HPDE6-E6E7 (cell line): ENCODE results near the gene CARS1.

Source experiments
- DNase-seq: peaks from one replicate; pipeline ENCODE4 v3.0.0; 2011; ENCODE audit warnings: missing footprints; ENCODE audit errors: extremely low spot score

The CARS1 gene

DNA sequence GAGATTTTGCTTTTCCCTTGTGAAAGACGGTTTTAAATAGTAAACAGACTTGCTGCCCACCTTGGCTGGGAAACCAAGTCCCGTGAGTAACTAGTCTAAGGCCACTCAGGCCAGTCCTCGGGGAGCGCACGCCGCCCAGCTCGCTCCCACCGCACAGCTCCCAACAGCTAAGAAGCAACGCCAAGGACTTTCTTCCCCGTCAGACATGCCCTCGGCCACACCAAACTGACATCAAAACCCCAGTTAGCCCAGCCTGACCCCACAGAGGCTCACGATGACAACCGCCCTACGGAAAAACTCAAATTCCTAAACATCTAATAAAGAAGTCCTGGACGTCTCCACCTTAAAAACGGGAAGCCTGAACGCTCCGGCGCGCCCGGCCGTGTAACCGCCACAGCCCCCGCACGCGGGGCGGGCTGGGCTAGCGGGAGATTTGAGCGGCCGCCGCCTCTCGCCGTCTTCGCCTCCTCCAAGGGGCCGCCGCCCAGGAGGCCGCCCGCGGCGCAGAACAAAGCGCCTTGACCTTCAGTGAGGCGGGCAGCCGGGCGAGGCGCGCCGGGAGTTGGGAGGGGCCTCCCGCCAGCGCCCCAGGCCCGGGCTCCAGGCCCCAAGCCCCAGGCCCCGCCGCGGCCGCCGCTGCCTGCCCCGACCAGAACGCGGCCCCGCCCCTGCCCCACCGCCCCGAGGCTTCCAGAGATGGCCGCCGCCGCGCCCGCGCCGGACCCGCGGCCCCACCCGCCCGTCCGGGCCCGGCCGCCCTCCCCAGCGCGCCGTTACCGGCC is 65.6 kb downstream of the CARS1 start:
- DNase-seq: no peak

DNA sequence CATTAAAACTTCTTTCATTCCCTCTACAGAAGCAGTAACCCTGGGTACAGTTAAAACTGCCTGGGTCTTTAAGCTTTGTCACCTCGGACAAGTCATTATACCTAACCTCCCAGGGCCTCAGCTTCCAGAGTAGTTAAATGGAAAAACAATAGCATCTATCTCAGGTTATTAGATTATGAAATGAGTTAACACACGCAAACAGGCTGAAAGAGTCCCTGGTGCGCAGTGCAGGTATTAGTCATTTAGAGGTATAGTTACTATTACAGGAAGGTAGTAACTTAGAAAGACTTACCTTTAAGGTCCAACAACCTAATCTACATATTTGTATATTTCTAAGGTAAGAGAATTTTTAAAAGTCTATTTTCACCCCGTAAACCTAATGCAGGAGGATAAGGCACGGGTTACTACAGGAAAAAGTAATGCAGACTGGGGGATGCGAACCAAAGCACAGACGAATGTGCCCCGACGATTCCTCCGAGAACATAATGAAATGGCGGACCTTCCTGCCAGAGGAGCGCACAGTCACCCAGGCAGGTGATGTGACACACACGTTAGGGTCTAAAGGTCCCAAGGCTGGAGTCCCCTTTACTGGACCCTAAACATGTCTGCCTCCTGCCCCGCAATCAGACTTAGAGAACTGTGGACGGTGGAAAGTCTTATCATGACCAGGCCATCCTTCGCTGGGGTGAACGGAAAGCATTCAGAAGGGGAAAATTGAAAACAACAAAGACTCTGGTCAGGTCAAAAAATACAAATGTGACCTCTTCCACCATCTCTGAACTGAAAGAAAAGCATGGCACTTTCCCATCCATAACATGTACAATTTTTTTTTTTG is 66.4 kb downstream of the CARS1 start:
- no peak for DNase-seq

DNA sequence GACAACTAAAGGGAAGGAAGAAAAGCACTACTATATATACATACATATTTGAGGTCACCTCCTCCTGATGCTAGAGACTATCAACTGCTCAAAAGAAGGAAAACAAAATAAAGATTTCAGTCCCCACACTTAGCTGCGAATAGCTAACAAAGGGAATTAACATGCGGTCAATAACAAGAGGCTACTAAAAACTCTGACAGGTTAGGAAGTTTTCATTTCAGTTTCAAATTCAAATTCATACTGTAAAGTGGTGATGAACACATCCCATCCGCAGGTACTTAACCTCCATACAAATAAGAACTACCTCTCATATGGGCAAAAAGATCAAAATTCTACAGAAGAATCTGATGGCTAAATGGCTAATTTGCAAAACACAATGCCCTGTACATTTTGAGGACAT is 67.7 kb downstream of the CARS1 start:
- DNase-seq: no peak

DNA sequence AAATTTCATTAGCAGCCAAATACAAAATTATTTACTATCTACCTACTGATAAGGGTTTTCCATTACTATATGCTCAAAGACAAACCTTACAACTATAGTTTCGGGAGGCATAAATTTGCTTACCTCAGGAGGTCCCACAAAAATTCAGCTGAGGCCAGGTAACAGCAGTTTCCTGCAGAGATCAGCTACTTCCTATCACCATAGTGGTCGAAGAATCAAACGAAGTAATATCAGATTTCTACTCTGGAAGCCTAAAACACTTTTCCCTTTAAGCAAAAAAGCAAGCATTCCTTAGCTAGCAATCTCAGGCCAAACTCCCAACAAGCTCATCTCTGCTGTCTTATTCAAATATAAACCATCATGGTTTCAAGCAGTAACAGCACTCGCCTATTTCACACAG is 68.2 kb downstream of the CARS1 start:
- DNase-seq: no peak

DNA sequence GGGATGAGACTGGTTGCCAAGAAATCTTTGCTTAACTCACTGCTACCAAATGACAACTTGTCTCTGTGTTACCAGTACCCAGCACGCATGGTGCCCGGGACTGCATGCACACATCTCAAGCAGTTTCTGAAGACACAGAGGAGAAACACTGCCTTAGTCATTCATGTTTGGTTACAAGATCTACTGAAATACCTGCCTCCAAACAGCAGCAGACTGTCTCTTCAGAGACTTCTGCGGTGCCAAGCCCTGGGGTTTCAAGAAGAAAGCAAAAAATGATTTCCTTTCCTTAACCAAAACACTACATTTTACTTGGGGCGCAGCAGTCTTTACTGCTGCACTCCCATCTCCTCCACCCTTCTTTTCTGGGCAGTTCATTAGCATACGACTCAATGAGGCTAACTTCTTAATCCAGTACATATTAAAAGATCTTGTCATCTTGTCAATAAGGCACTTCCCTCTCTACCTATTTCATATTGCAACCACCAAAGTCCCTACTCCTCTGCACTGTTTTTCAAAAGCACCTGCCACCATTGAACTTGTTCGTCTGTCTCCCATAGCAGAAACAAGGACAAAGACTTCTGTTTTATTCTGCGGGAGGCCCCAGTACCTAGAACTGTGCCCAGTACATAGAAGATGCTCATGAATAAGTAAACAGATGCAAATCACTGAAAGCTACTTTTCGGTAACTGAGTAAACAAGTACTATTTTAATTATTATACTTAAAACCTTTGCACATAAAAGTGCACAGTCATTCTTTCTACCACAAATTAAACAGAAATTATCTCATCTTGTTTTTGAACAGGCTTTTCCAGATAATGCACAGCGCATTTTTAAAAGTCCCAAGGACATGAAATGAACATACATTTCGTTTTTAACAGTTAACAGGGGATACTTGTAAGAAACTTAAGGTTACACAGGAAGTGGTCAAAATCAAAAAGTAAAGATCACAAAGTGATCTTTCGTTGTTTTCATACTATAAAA is 69.1 kb downstream of the CARS1 start:
- DNase-seq: no peak

DNA sequence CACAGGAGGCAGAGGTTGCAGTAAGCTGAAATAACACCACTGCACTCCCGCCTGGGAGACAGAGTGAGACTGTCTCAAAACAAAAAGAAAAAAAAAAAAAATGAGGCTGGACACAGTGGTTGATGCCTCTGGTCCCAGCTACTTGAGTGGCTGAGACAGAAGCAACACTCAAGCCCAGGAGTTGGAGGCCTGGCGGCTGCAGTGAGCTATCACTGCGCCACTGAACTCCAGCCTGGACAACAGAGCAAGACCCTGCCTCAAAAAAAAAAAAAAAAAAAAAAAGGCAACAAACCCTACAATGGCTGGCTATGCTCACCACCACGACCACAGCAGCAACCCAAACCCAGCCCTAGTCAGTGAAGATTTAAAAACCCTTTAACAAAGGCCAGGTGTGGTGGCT is 73.3 kb downstream of the CARS1 start:
- DNase-seq: no peak

GRCh38 chr11:2982214-2982613 is 75.0 kb downstream of the CARS1 start:
- DNase-seq: no peak

- DNase-seq: no peak
Observed at GRCh38 chr11:2981130-2981529, 76.1 kb downstream of the CARS1 start.

- no peak for DNase-seq
Observed at GRCh38 chr11:2980168-2980840, 76.9 kb downstream of the CARS1 start.

DNA sequence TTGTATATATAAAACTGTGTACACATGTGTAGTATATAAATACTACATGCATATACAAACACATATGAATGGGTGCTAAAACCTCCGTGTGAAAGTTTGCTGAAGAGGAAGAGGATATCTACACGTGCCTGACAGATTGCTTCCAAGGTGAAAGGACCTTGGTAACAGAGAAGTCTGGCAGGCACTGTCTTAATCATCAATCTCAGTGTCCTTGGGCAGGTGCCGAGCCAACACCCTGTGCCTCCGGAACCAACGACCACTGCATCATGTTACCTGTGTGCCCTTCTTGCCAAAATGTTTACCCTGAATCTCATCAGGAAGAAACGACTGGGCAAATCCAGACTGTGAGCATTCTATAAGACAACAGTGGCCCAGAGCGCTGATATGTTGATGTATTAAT is 80.1 kb downstream of the CARS1 start:
- DNase-seq: no peak

DNA sequence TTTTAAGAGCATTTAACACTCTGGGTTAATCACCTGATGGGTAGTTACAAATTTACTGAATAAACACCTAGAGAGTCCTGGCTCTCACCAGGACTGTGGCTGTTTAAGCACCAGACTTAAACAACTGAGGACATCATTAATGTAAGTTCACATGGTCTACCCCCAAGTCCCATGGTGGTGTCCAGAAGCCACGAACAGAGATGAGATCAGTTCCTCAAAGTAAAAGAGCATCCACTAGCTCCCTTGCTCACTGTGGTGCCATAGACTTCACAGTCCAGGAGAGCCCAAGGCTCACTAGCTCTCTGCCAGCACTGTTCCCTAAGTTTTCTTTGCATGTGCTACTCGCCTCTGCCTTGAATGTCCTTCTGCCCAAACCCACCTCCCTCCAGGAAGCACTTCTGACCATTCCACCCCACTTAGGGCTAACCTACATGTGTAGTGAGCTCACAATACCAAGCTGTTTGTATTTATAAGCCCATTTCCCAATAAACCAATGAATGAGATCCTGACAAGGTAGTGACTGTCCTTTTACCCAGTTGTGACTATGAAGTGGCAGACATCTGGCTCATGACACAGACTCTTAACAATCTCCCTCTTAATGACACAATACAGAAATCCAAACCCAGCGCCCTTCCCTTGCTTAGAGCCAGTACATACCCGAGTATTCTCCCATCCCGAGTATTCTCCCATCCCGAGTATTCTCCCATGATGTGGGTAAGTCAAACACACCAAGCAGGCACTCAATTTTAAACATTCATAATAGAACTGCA is 80.7 kb downstream of the CARS1 start:
- no peak for DNase-seq

- no peak for DNase-seq
Observed at GRCh38 chr11:2975594-2975993, 81.6 kb downstream of the CARS1 start.

- no peak for DNase-seq
Observed at GRCh38 chr11:2974272-2974671, 83.0 kb downstream of the CARS1 start.

DNA sequence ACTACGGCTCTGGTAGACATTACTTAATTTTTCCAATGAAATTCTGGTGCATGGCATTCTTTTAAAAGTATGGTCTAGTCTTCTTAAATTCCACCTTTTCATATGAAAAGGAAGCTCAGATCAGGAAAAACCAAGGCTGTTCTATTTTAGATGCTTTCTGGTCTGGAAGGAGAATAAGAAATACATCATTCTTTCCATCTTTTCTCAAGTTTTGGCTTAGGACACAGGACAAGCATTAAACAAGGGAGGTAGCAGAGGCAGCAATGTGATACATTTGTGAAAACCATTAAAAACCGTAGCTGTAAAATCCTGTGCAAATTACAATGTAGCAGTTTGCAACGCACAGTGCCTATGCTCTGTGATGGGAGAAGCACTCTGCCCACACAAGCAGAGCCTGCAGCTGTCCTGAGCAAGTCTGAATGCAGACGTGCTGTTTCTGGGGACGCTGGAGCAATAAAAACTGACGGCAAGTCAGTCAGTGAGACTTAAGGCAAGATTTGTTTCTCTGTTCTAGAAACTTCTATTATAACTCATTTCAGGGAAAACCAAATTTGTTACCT is 88.8 kb downstream of the CARS1 start:
- DNase-seq: no peak

DNA sequence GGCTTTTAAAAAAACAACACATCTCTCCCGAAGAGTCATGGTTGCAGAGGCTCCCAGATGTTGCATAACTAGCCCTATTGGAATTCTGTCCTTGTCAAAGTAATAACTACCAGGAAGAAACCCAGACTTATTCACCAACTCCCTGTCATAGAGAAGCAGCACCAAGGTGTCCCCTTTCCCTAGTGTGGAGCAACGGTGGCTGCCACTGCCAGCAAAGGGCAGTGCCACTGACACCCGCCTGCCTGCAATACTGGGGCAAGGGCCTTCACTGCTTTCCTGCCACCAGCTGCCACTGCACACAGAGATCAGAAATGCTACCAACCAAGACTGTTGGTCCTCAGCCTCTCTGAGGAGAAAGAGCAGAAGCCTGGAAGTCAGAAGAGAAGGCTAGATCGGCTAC is 92.4 kb downstream of the CARS1 start:
- DNase-seq: no peak

GRCh38 chr11:2963761-2964160 is 93.5 kb downstream of the CARS1 start:
- DNase-seq: no peak

GRCh38 chr11:2963112-2963754 is 94.0 kb downstream of the CARS1 start:
- no peak for DNase-seq

GRCh38 chr11:2961080-2961479 is 96.1 kb downstream of the CARS1 start:
- DNase-seq: no peak

- no peak for DNase-seq
Observed at GRCh38 chr11:2960139-2960538, 97.1 kb downstream of the CARS1 start.

GRCh38 chr11:2958251-2958650 is 99.0 kb downstream of the CARS1 start:
- no peak for DNase-seq
